NCI-H2227 treated with DMSO at 0.1 percent for 48 hours (cell line): ENCODE data around the gene HERPUD2.
"Not testable (repeated sequence)": the region's sequence is repeated elsewhere in the genome, so short reads cannot be mapped to it uniquely, and the experiment has no call there.

Experiments
- DNase-seq: peaks from one replicate; lab custom pipeline; 2025; lab: John Stamatoyannopoulos, UW

Gene HERPUD2

DNA sequence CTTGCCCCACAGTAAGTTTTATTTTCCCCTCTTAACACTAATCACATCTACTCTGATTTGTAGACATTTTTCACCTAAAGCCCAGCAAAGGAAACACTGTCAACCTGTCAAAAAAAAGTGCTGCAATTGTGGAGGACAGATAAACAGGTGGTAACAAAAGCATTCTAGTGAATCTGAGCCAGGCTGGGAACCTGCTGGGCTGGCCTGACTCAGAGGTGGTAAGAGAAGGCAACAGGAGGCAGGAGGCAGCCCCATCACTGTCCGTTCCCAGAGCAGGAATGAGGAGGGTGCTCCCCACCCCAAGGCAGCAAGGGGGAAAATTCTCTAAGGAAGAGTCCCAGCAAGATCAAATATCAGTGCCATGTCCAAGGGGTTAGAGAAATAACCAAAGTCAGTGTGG is 19.5 kb upstream of the HERPUD2 start:
- no peak for DNase-seq

DNA sequence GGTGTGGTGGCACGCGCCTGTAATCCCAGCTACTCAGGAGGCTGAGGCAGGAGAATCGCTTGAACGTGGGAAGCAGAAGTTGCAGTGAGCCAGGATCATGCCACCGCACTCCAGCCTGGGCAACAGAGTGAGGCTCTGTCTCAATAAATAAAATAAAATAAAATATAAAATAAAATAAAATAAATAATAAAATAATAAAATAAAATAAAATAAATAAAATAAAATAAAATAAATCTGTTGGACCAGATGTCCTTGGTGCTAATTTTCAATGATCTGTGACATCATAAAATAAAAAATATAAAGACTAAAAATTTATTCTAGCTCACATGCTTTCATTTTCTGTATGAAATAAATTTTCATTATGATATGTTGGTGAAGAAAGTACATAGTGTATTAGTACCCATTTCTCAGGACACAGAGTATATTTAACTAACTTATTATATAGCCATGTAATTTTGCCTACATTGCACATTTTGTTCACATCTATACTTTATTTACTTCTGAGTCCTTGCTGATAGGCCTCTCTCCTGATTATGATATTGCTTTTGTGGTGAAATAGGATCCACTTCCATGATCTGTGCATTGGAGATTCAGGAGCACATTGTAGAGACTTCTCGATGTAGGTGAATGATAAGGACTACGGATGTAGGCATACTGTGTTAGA is 17.8 kb upstream of the HERPUD2 start:
- no peak for DNase-seq

- DNase-seq, result no peak
These were observed 12.5 kb upstream of the HERPUD2 start for GRCh38 chr7:35707422-35707821.

- DNase-seq, result no peak
These were observed 11.1 kb upstream of the HERPUD2 start for GRCh38 chr7:35705932-35706461.

- no peak for DNase-seq
These were observed 9.3 kb upstream of the HERPUD2 start for GRCh38 chr7:35704261-35704660.

DNA sequence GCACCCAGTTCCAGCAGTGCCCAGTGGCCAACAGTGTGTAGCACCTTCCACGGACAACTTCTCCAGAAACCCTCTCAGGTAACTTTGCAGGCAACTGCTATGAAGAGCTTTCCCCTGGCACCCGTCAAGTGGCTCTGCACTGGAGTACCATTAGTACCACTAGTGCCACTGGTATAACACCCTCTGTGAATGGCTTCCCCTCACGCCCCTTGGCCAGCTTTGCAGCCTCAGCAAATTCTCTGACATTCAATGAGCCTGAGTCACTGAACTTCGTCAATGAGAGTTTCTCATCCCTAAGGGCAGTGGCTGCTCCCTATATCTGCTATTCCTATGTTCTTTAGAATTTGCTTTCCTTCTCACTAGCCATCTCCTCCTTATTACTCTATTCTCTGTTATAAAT is 7.6 kb upstream of the HERPUD2 start:
- DNase-seq, result no peak

GRCh38 chr7:35701287-35701900 is 6.5 kb upstream of the HERPUD2 start:
- no peak for DNase-seq

DNA sequence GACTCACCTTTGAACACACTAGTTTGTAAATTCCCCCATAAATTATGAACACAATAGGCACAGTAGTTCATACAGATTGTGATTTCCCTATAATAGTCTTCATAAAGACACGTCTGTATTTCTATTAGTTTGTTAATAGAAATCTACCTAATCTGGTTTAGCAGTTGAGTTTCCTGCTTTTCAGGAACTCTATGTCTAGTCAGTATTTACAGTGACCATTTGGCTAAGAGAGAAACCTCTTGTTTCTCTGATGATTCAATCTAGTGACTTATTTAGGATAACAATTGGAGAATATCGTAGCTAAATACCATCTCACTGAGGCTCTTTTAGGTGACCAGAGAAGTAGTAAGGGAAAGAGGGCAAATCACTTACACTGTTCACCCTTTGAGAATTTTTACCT is 5.9 kb upstream of the HERPUD2 start:
- no peak for DNase-seq

GRCh38 chr7:35700333-35700732 is 5.4 kb upstream of the HERPUD2 start:
- no peak for DNase-seq

- DNase-seq, result no peak
These were observed 4.9 kb upstream of the HERPUD2 start for GRCh38 chr7:35699796-35700305.

GRCh38 chr7:35698382-35698781 is 3.4 kb upstream of the HERPUD2 start:
- not testable (repeated sequence) for DNase-seq

DNA sequence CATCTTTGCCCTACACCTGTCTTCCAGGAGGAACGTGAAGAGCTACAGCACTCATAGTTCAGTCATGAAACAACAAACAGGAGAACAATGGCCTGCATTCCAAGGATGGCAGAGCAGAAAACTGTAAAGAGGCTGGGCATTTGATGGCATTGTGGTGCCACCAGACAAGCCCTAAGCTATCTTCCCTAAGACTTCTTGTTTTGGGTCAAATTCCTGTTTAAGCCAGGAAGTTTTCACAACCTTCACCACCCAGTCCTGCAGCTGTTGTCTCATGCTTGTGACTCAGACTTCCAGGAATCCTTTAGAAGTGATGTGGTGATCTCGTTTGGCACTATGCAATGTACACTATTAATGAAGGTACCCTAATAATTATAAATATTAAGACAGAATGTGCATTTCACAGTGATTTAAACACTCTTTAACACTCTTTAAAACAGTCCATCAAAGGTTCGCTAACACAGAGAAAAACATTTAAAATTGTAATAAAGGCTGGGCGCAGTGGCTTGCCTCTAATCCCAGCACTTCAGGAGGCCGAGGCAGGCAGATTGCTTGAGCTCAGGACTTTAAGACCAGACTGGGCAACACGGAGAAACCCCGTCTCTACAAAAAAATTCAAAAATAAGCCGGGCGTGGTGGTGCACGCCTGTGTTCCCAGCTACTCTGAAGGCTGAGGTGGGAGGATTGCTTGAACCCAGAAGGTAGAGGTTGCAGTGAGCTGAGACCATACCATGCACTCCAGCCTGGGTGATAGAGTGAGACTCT is 2.7 kb upstream of the HERPUD2 start:
- no peak for DNase-seq

DNA sequence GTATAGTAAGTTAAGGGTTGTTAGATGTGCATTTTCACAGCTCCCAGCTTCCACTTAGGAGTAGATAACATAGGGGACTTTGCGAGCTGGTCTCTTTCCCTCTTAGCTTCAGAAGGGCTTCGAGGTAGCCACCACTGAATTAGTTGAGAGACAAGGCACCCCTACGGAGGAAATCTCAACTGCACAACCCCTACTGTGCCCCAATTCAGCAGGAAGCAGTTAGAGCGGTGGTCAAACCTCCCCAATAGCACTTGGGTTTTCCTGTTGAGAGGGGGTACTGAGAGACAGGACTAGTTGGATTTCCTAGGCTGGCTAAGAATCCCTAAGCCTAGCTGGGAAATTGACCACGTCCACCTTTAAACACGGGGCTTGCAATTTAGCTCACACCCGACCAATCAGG is 1.1 kb upstream of the HERPUD2 start:
- no peak for DNase-seq

GRCh38 chr7:35695473-35695850 is 527 bp upstream of the HERPUD2 start:
- peak; percentile 23 for DNase-seq

- DNase-seq, result no peak
These were observed 663 bp downstream of the HERPUD2 start for GRCh38 chr7:35694161-35694783.

- no peak for DNase-seq
These were observed 3.1 kb downstream of the HERPUD2 start for GRCh38 chr7:35691827-35692307.

DNA sequence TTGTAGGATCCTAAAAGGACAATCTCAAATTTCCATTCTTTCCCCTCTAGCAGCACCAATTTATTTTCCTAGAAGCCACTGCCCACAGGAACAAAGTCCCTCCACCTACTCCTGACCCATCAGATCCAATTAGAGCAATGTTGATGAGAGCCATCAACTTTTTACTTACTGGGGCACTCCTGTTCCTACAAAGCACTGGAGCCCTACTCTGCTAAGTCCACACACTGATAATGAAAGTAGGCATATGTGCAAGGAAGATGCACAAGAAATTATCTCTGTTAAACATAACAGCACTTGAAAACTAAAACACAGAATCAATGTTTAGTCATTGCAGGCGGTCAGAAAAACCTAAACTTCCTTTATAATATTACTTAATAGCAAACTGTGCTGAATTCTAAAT is 3.6 kb downstream of the HERPUD2 start:
- DNase-seq, result no peak

GRCh38 chr7:35690614-35691013 is 4.3 kb downstream of the HERPUD2 start:
- not testable (repeated sequence) for DNase-seq

GRCh38 chr7:35685781-35686180 is 9.2 kb downstream of the HERPUD2 start:
- no peak for DNase-seq

DNA sequence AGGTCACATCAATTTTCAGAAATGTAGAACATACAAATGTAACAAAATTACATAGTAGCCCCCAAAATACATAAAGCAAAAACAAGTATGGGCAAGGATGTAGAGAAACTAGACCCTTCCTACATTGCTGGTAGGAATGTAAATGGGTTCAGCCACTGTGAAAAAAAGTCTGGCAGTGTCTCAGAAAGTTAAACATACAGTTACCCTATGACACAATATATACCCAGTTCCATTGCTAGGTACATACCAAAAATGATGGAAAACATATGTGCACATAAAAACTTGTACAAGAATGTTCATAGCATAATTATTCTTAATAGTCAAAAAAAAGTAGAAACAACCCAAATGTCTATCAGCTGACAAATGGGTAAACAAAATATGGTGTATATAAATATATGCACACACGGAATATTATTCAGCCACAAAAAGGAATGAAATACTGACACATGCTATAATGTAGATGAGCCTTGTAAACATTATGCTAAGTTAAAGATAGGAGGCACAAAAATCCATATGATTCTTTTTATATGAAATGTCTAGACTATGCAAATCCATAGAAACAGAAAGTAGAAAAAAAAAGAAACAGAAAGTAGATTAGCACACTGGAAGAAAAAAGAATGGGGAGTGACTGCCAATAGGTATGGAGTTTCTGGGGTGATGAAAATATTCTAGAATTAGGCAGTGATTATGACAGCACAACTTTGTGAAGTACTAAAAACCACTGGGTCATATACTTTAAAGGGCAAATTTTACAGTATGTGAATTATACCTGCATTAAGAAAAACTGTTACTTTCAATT is 13.5 kb downstream of the HERPUD2 start:
- no peak for DNase-seq

DNA sequence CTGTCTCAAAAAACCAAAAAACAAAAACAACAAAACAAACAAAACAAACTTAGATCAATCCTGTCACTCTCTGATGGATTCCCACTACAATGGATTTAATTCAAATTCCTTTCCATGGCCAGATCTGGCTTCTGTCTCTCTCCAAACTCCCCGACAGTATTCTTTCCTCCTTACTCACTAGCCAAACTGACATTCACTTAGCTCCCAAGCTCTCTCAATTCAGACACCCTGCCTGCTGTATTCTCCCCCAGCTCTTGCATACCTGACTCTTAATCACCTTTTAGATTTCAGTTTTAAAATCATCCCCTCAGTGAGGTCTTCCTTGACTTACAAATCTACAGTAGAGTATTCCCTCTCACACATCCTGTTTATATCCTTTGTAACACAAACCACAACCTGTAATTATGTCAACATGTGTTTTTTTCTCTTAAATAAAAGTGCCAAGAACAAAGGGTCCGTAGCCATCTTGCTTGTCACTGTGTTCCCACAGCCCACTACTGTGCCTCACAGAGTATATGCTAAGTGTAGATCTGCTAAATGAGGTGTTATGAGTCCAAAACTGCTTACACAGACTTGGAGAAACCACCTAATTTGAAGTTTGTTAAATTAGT is 14.4 kb downstream of the HERPUD2 start:
- peak; percentile 8 for DNase-seq
